Parathyroid adenoma (tissue), 2 donors: ENCODE results near the gene SPA17.

Source experiments
- H2AFZ ChIP-seq: fragments of 300-600 bp; sonication (generic); one replicate; pipeline ENCODE4 v1.7.0; 2017; ENCODE audit warnings: antibody characterized with exemption, mild to moderate bottlenecking
- H3K27ac ChIP-seq: fragments of 300-600 bp; sonication (generic); one replicate; pipeline ENCODE4 v1.7.0; 2017
- H3K27me3 ChIP-seq: fragments of 300-600 bp; sonication (generic); one replicate; pipeline ENCODE4 v1.7.0; 2017; ENCODE audit warnings: low read length; ENCODE audit not compliant: control insufficient read depth, insufficient read depth
- H3K36me3 ChIP-seq: fragments of 300-600 bp; sonication (generic); one replicate; pipeline ENCODE4 v1.7.0; 2017; ENCODE audit warnings: low read length; ENCODE audit not compliant: control insufficient read depth, insufficient read depth
- H3K4me1 ChIP-seq: fragments of 300-600 bp; sonication (generic); one replicate; pipeline ENCODE4 v1.7.0; 2017; ENCODE audit warnings: control low read depth
- H3K4me2 ChIP-seq: fragments of 300-600 bp; sonication (generic); one replicate; pipeline ENCODE4 v1.7.0; 2017; ENCODE audit warnings: low read length
- H3K4me3 ChIP-seq: fragments of 300-600 bp; sonication (generic); one replicate; pipeline ENCODE4 v1.7.0; 2017; ENCODE audit warnings: low read depth, low read length
- H3K79me2 ChIP-seq: fragments of 300-600 bp; sonication (generic); one replicate; pipeline ENCODE4 v1.7.0; 2017; ENCODE audit warnings: control low read depth
- H3K9ac ChIP-seq: fragments of 300-600 bp; sonication (generic); one replicate; pipeline ENCODE4 v1.7.0; 2017; ENCODE audit warnings: mild to moderate bottlenecking
- H3K9me3 ChIP-seq: fragments of 300-600 bp; sonication (generic); one replicate; pipeline ENCODE4 v1.7.0; 2017; ENCODE audit warnings: low read length; ENCODE audit not compliant: control insufficient read depth
- TF ChIP-seq, protein P1 (sequence below): fragments of 300-600 bp; sonication (generic); IDR thresholded peaks from one replicate; pipeline ENCODE4 v1.7.0; 2017; ENCODE audit warnings: antibody characterized with exemption, mild to moderate bottlenecking
- donor health status: primary hyperparathyroidism.

The SPA17 gene

DNA sequence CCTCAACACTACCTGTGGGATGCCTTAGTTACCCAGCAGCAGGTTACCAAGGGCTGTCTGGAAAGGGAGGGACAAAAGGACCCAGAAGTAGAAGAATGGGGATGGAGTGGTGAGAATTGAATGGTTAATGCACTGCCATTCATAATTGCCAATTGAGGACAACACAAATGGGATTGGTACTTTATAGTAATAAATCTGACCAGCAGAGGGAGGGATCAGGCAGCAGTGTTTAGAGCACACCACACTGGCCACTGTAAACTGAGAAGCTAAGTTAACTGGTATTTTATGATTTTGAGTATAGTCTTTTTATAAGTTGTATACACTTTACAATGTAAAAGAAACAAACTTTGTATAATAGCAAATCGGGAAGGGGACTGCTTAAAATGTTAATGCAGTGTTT is 40.3 kb upstream of the SPA17 start:
- no peak overlapping the region for H3K4me2 ChIP-seq
- no peak overlapping the region for H3K27ac ChIP-seq
- no peaks in the 10 kb centered on the region for H3K4me1 ChIP-seq
- no peaks in the 10 kb centered on the region for H3K79me2 ChIP-seq
- H2AFZ ChIP-seq: no peak overlapping the region
- no peaks in the 10 kb centered on the region for H3K27me3 ChIP-seq
- no peak overlapping the region for H3K9ac ChIP-seq
- TF ChIP-seq, protein P1, sequence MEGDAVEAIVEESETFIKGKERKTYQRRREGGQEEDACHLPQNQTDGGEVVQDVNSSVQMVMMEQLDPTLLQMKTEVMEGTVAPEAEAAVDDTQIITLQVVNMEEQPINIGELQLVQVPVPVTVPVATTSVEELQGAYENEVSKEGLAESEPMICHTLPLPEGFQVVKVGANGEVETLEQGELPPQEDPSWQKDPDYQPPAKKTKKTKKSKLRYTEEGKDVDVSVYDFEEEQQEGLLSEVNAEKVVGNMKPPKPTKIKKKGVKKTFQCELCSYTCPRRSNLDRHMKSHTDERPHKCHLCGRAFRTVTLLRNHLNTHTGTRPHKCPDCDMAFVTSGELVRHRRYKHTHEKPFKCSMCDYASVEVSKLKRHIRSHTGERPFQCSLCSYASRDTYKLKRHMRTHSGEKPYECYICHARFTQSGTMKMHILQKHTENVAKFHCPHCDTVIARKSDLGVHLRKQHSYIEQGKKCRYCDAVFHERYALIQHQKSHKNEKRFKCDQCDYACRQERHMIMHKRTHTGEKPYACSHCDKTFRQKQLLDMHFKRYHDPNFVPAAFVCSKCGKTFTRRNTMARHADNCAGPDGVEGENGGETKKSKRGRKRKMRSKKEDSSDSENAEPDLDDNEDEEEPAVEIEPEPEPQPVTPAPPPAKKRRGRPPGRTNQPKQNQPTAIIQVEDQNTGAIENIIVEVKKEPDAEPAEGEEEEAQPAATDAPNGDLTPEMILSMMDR: no peak
- H3K4me3 ChIP-seq: no peak overlapping the region
- no peaks in the 10 kb centered on the region for H3K9me3 ChIP-seq
- no peaks in the 10 kb centered on the region for H3K36me3 ChIP-seq

DNA sequence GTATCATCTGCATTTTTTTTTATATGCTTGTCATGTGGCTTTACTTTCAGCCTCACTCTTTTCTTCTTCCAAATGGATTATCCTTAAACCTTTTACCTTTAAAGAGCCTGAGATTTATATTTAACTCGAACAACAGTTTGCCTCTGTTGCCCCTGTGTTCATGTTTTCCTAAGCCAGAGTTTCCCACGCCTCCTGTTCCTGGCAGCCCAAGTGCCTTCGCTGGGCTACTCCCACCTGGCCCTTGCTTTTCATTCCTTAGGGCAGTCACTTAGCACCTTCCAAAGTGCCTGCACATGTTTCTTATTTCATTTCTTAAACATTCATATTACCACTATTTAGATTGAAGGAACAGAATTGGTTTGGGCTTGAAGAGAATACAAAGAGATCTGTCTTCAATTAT is 37.8 kb upstream of the SPA17 start:
- Histone ChIP-seq H3K9me3 (no peaks in the 10 kb centered on the region), H3K27ac (no peak overlapping the region), H3K27me3 (no peaks in the 10 kb centered on the region), H3K9ac (no peak overlapping the region), H3K36me3 (no peaks in the 10 kb centered on the region), H2AFZ (no peak overlapping the region), H3K4me2 (no peak overlapping the region), H3K4me3 (no peak overlapping the region), H3K4me1 (no peaks in the 10 kb centered on the region), H3K79me2 (no peaks in the 10 kb centered on the region)
- TF ChIP-seq, protein P1: no peak

DNA sequence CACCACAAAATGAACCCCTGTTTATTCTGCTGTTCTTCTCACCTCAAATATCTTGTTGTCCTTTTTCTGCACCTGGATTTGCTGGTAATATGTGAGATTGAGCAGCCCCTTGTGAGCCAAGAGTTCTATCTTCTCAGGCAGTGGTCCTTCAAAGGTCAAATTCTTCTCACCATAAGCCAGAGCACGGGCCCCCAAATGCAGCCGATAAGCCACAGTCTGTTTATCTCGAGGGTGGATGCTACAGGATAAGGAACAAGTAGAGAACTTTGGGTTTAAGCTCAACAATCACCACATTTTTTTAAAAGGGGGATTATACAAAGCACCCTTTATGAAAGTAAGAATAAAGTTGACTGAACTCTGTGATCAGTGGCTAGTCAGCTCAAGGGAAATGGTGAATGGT is 35.2 kb upstream of the SPA17 start:
- Histone ChIP-seq H3K27ac (no peak overlapping the region), H3K4me3 (no peak overlapping the region), H3K9ac (no peak overlapping the region), H3K9me3 (no peaks in the 10 kb centered on the region), H3K79me2 (no peaks in the 10 kb centered on the region), H3K27me3 (no peaks in the 10 kb centered on the region), H3K4me2 (no peak overlapping the region), H3K4me1 (no peaks in the 10 kb centered on the region), H2AFZ (no peak overlapping the region), H3K36me3 (no peaks in the 10 kb centered on the region)
- TF ChIP-seq, protein P1: no peak

DNA sequence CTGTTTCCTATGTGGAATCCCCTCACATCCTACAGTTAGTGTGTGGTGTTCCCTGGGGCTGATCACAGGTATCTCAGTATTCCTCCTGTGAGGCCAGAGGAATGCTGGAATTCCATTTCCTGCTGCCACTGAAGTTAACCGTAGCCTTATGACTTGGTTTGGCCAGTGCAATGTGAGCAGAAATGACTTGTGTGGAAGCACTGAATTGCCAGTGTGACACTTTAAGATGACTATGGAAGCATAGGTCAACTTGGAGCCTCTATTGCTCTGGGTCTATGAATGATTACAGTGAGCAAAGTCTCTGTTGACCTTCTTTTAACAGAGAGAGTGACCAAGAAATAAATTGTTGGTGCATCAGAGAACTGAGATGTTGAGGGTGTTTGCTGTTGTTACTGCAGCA is 34.5 kb upstream of the SPA17 start:
- H3K27me3 ChIP-seq: no peaks in the 10 kb centered on the region
- no peaks in the 10 kb centered on the region for H3K36me3 ChIP-seq
- H3K9ac ChIP-seq: no peak overlapping the region
- TF ChIP-seq, protein P1: no peak
- no peaks in the 10 kb centered on the region for H3K4me1 ChIP-seq
- no peak overlapping the region for H2AFZ ChIP-seq
- H3K4me2 ChIP-seq: no peak overlapping the region
- H3K79me2 ChIP-seq: no peaks in the 10 kb centered on the region
- H3K27ac ChIP-seq: no peak overlapping the region
- no peaks in the 10 kb centered on the region for H3K9me3 ChIP-seq
- no peak overlapping the region for H3K4me3 ChIP-seq

DNA sequence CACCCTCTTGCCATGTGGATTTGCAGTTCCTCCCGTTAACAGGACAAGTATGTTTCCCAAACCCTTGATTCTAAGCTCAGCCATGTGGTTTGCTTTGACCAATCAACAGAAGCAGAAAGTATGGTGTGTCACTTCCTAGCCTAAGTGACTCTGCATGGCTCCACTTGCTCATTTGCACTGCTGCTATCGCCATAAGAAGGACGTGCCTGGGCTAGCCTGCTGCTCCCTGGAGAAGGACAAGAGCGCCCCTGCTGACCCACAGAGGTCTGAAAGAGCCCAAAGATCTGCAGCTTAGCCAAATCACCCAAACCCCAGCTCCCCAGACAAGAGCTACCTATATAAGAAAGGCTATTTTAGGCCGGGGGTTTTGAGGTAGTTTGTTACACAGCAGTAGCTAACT is 33.0 kb upstream of the SPA17 start:
- H3K79me2 ChIP-seq: no peaks in the 10 kb centered on the region
- TF ChIP-seq, protein P1: no peak
- no peaks in the 10 kb centered on the region for H3K9me3 ChIP-seq
- H3K27ac ChIP-seq: no peak overlapping the region
- no peaks in the 10 kb centered on the region for H3K27me3 ChIP-seq
- no peak overlapping the region for H2AFZ ChIP-seq
- H3K9ac ChIP-seq: no peak overlapping the region
- no peaks in the 10 kb centered on the region for H3K36me3 ChIP-seq
- no peaks in the 10 kb centered on the region for H3K4me1 ChIP-seq
- H3K4me3 ChIP-seq: no peak overlapping the region
- H3K4me2 ChIP-seq: no peak overlapping the region
